Progenitor cell of endocrine pancreas (in vitro differentiated cells): ENCODE data around the gene LTBP2. TPM values are rescaled to one million over a fixed set of nuclear protein-coding genes. Genes with fewer than 3 reads are reported as not detected.

Experiments
- DNase-seq: peaks from one replicate; pipeline ENCODE4 v3.0.0; 2021; ENCODE audit warnings: low spot score; ENCODE audit not compliant: unreplicated experiment
- H3K27ac Mint-ChIP-seq: 2 replicates; pipeline ENCODE4 v1.8.0; 2021; ENCODE audit warnings: mild to moderate bottlenecking, moderate library complexity, mixed read lengths
- H3K27me3 Mint-ChIP-seq: 2 replicates; pipeline ENCODE4 v1.8.0; 2021; ENCODE audit warnings: mixed read lengths
- H3K36me3 Mint-ChIP-seq: 2 replicates; pipeline ENCODE4 v1.8.0; 2022; ENCODE audit warnings: mixed read lengths; ENCODE audit not compliant: insufficient read depth
- H3K4me1 Mint-ChIP-seq: 2 replicates; pipeline ENCODE4 v1.8.0; 2021; ENCODE audit warnings: low read depth, mixed read lengths
- H3K4me3 Mint-ChIP-seq: 2 replicates; pipeline ENCODE4 v1.8.0; 2021; ENCODE audit warnings: low read depth, mild to moderate bottlenecking, moderate library complexity, mixed read lengths
- H3K9me3 Mint-ChIP-seq: 2 replicates; pipeline ENCODE4 v1.8.0; 2021; ENCODE audit warnings: low read depth, mixed read lengths
- total RNA-seq: library from RNA; stranded (reverse); gene quantifications from 2 replicates; pipeline ENCODE4 v1.2.1, GENCODE V29; 2021
- TF ChIP-seq, protein P1 (sequence below): fragments of 200-600 bp; sonication (generic); IDR thresholded peaks from one replicate; pipeline ENCODE4 v1.5.0; 2021; ENCODE audit warnings: antibody characterized with exemption, mild to moderate bottlenecking; ENCODE audit not compliant: unreplicated experiment

LTBP2 gene
- total RNA-seq, 1 donor from 2014 or later, result 0.79 TPM

DNA sequence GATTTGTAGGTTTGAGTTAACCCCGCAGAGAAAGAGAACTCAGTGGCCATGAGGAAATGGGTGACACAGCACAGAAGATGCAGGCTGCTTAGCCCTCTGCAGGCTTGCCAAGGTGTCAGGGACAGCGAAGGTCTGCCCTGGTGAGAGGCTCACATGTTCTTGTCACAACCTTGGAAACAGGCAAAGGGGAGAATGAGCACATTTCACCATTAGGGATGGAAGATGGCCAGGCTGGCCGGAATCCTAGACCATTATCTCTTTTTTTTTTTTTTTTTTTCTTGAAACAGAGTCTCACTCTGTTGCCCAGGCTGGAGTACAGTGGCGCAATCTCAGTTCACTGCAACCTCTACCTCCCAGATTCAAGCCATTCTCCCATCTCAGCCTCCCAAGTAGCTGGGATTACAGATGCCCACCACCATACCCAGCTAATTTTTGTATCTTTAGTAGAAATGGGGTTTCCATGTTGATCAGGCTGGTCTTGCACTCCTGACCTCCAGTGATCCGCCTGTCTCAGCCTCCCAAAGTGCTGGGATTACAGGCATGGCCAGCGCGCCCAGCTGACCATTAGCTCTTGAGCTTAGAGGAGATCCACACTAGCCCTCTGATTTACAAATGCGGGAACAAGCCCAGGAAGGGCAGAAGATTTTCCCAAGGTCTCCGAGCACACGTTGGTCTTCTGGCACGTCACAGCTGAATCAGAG is 34.6 kb downstream of the LTBP2 start:
- H3K27me3 Mint-ChIP-seq, result peaks cover 6% of the 10 kb centered on the region
- H3K27ac Mint-ChIP-seq, result no peak overlapping the region
- DNase-seq, result no peak
- H3K9me3 Mint-ChIP-seq, result no peaks in the 10 kb centered on the region
- no peak overlapping the region for H3K4me3 Mint-ChIP-seq
- TF ChIP-seq, protein P1, sequence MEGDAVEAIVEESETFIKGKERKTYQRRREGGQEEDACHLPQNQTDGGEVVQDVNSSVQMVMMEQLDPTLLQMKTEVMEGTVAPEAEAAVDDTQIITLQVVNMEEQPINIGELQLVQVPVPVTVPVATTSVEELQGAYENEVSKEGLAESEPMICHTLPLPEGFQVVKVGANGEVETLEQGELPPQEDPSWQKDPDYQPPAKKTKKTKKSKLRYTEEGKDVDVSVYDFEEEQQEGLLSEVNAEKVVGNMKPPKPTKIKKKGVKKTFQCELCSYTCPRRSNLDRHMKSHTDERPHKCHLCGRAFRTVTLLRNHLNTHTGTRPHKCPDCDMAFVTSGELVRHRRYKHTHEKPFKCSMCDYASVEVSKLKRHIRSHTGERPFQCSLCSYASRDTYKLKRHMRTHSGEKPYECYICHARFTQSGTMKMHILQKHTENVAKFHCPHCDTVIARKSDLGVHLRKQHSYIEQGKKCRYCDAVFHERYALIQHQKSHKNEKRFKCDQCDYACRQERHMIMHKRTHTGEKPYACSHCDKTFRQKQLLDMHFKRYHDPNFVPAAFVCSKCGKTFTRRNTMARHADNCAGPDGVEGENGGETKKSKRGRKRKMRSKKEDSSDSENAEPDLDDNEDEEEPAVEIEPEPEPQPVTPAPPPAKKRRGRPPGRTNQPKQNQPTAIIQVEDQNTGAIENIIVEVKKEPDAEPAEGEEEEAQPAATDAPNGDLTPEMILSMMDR, result no peak
- no peaks in the 10 kb centered on the region for H3K36me3 Mint-ChIP-seq
- peaks cover 5% of the 10 kb centered on the region for H3K4me1 Mint-ChIP-seq

DNA sequence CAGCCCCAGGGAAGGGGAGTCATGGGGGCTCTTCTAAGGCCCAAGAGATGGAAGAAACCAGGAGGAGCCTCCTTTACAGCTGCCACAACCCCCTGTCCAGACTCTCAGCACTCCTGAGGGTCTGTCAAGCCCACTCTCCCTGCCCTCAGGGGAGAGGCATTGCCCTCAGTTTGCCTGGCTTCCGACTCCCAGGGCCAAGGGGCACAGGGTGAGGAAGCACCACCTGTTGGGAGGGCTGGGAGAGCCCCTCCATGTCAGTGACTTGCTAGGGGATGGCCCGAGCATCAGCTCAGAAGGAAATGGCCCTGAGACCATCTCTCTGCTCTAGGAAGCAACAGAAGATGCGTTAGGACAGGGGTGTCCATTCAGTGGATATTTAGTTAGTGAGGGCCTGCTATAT is 36.1 kb downstream of the LTBP2 start:
- Mint-ChIP-seq H3K4me3 (no peak overlapping the region), H3K4me1 (peaks cover 9% of the 10 kb centered on the region), H3K9me3 (no peaks in the 10 kb centered on the region), H3K27ac (no peak overlapping the region), H3K36me3 (no peaks in the 10 kb centered on the region), H3K27me3 (peaks cover 6% of the 10 kb centered on the region)
- TF ChIP-seq, protein P1, result no peak
- no peak for DNase-seq

DNA sequence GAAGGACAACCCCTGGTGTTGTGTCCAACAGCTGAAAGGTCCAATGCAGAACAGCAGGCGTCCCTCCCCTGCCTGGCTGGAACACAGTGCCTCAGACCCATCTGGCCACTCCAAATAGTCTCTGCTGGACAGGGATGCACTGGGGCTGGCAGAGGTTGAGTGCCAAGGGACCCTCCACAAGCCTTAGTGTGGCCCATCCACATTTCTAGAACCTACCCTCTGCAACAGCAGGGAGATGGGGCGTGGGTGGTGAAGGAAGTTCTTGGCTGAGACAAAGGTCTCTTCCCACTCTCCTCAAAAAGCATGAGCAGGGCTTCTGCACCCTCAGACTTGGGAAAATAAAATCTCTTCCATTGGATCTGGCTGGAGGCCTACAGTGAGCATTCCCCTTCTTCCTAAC is 36.5 kb downstream of the LTBP2 start:
- no peaks in the 10 kb centered on the region for H3K36me3 Mint-ChIP-seq
- no peak overlapping the region for H3K27ac Mint-ChIP-seq
- H3K4me3 Mint-ChIP-seq, result no peak overlapping the region
- TF ChIP-seq, protein P1, result no peak
- peaks cover 6% of the 10 kb centered on the region for H3K27me3 Mint-ChIP-seq
- DNase-seq, result no peak
- H3K4me1 Mint-ChIP-seq, result peaks cover 9% of the 10 kb centered on the region
- H3K9me3 Mint-ChIP-seq, result no peaks in the 10 kb centered on the region

DNA sequence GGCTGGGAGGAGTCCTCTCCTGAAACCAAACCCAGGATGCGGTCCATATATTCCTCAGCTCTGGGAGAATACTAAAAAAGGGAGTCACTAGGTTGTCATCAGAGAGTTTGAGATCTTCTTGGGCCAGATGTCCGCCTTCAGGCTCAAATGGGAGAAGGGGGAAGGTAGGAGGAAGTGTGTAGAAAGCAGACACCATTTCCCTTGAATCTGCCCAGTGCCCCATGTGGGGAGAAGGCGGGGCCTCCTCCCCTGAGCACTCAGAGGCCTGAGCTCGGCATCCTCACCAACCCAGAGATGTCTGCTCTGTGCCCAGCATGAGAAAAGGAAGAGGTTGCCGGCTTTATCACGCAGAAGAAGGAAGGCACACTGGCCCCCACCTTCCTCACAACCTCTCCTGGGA is 37.3 kb downstream of the LTBP2 start:
- Mint-ChIP-seq H3K4me1 (peaks cover 9% of the 10 kb centered on the region), H3K4me3 (no peak overlapping the region)

DNA sequence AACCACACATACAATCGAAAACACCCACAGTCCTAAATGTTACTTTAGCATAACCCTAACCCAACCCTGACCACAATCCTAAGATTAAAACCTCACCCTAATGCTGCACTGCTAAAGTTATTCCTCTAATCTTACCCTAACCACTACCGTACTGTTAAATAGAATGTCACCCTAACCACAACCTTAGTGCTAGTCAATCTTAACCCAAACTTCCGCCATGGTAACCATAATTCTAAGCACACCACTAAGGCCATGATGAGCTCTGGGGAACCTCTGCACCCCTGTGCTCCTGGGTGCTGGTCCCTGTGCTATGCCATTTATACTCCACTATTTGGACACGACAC is 38.0 kb downstream of the LTBP2 start:
- no peaks in the 10 kb centered on the region for H3K36me3 Mint-ChIP-seq
- no peak for DNase-seq
- H3K4me1 Mint-ChIP-seq, result peaks cover 9% of the 10 kb centered on the region
- TF ChIP-seq, protein P1, result no peak
- H3K9me3 Mint-ChIP-seq, result no peaks in the 10 kb centered on the region
- no peak overlapping the region for H3K27ac Mint-ChIP-seq
- peaks cover 6% of the 10 kb centered on the region for H3K27me3 Mint-ChIP-seq
- no peak overlapping the region for H3K4me3 Mint-ChIP-seq

More for the DNA sequence above, 37.3 kb downstream of the LTBP2 start:
- Mint-ChIP-seq H3K27ac (no peak overlapping the region), H3K9me3 (no peaks in the 10 kb centered on the region), H3K36me3 (no peaks in the 10 kb centered on the region), H3K27me3 (peaks cover 6% of the 10 kb centered on the region)
- TF ChIP-seq, protein P1, result no peak
- DNase-seq, result no peak
